ENCODE data around the gene CALD1.

CALD1 gene

DNA sequence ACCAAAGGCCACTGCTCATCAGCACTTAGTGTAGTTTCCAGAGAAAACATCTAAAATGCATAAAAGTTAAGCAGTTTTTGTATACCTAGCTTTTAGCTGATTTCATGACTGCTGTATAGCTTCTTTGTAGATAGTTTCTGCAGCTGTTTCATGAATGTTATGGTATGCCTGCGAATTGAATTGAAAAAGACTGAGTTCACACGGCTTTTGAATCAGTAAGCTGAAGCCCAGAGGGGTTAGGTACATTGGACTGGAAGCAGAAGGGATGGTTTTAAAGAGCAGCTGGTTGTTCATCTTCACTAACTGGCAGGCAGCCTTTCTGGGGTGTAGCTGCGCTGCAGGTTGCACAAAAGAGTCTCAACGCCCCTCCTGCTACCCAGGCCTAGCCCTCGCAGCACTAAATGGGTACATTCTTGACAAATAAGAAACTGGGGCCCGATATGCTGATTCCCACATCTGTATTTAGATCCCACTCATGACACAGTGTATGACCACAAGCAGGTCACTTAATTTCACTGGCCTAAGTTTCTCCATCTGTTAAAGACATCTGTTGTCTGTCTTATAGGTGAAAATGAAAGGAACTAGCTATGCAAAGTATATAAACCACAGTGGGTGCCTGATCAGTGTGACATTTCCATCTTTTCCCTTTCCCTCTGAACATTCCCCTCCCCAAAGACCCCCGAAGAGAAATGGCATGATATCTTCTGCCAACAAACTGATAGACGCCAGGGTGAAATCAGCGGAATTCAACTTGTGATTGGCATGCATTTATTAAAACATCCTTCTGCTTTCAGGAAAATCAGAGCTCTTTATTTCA, 120.9 kb downstream of the CALD1 start:
- Histone ChIP-seq H3K27ac (replicated peaks) (no peak overlapping the region), H3K4me3 (replicated peaks; ENCODE audit: insufficient read depth, low read length) (no peak overlapping the region), H3K27me3 (ENCODE audit: insufficient read depth, poor library complexity, severe bottlenecking) (no peaks in the 10 kb centered on the region)
- no peak for DNase-seq (ENCODE audit: low read depth in 1 of 2, low spot score in 1 of 2)
- TF ChIP-seq POLR2AphosphoS5 (IDR thresholded peaks at IDR 0.05; ENCODE audit: low read depth), result no peak
- no peak for TF ChIP-seq SPI1 (IDR thresholded peaks at IDR 0.05; ENCODE audit: borderline replicate concordance, low read depth)
- TF ChIP-seq, protein P1, sequence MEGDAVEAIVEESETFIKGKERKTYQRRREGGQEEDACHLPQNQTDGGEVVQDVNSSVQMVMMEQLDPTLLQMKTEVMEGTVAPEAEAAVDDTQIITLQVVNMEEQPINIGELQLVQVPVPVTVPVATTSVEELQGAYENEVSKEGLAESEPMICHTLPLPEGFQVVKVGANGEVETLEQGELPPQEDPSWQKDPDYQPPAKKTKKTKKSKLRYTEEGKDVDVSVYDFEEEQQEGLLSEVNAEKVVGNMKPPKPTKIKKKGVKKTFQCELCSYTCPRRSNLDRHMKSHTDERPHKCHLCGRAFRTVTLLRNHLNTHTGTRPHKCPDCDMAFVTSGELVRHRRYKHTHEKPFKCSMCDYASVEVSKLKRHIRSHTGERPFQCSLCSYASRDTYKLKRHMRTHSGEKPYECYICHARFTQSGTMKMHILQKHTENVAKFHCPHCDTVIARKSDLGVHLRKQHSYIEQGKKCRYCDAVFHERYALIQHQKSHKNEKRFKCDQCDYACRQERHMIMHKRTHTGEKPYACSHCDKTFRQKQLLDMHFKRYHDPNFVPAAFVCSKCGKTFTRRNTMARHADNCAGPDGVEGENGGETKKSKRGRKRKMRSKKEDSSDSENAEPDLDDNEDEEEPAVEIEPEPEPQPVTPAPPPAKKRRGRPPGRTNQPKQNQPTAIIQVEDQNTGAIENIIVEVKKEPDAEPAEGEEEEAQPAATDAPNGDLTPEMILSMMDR (IDR thresholded peaks at IDR 0.05; ENCODE audit: insufficient read depth, low read length), result no peak
- TF ChIP-seq, protein P2, sequence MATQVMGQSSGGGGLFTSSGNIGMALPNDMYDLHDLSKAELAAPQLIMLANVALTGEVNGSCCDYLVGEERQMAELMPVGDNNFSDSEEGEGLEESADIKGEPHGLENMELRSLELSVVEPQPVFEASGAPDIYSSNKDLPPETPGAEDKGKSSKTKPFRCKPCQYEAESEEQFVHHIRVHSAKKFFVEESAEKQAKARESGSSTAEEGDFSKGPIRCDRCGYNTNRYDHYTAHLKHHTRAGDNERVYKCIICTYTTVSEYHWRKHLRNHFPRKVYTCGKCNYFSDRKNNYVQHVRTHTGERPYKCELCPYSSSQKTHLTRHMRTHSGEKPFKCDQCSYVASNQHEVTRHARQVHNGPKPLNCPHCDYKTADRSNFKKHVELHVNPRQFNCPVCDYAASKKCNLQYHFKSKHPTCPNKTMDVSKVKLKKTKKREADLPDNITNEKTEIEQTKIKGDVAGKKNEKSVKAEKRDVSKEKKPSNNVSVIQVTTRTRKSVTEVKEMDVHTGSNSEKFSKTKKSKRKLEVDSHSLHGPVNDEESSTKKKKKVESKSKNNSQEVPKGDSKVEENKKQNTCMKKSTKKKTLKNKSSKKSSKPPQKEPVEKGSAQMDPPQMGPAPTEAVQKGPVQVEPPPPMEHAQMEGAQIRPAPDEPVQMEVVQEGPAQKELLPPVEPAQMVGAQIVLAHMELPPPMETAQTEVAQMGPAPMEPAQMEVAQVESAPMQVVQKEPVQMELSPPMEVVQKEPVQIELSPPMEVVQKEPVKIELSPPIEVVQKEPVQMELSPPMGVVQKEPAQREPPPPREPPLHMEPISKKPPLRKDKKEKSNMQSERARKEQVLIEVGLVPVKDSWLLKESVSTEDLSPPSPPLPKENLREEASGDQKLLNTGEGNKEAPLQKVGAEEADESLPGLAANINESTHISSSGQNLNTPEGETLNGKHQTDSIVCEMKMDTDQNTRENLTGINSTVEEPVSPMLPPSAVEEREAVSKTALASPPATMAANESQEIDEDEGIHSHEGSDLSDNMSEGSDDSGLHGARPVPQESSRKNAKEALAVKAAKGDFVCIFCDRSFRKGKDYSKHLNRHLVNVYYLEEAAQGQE (IDR thresholded peaks at IDR 0.05; ENCODE audit: insufficient replicate concordance, low read depth), result no peak
- no peak for TF ChIP-seq GABPA (IDR thresholded peaks at IDR 0.05; ENCODE audit: low read depth)

DNA sequence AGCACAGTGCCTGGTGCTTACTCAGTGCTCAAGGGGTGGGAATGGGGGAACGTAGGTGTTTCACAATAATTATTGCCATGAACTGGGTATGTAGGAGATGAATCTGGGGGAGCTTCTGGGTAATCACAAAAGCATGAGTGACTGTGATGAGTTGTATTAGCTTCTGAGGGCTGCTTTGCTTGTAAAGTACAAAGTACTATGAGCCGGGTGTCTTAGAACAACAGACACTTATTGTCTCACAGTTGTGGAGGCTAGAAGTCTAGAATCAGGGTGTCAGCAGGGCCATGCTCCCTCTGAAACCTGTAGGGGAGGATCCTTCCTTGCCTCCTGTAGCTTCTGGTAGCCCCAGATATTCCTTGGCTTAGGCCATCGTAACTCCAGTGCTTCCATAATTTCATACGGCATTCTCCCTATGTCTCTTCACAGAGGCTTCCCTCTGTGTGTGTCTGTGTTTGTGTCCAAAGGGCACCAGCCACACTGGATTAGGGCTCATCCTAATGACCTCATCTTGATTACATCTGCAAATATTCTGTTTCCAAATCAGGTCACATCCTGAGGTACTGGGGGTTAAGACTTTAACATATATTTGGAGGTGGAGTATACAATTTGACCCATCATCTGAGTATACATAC, 122.1 kb downstream of the CALD1 start:
- TF ChIP-seq, protein P1 (IDR thresholded peaks at IDR 0.05; ENCODE audit: insufficient read depth, low read length), result no peak
- TF ChIP-seq GABPA (IDR thresholded peaks at IDR 0.05; ENCODE audit: low read depth), result no peak
- TF ChIP-seq, protein P2 (IDR thresholded peaks at IDR 0.05; ENCODE audit: insufficient replicate concordance, low read depth), result no peak
- no peak for TF ChIP-seq SPI1 (IDR thresholded peaks at IDR 0.05; ENCODE audit: borderline replicate concordance, low read depth)
- no peak for TF ChIP-seq POLR2AphosphoS5 (IDR thresholded peaks at IDR 0.05; ENCODE audit: low read depth)
- Histone ChIP-seq H3K27ac (replicated peaks) (no peak overlapping the region), H3K27me3 (ENCODE audit: insufficient read depth, poor library complexity, severe bottlenecking) (no peaks in the 10 kb centered on the region), H3K4me3 (replicated peaks; ENCODE audit: insufficient read depth, low read length) (no peak overlapping the region)
- DNase-seq (ENCODE audit: low read depth in 1 of 2, low spot score in 1 of 2), result no peak

DNA sequence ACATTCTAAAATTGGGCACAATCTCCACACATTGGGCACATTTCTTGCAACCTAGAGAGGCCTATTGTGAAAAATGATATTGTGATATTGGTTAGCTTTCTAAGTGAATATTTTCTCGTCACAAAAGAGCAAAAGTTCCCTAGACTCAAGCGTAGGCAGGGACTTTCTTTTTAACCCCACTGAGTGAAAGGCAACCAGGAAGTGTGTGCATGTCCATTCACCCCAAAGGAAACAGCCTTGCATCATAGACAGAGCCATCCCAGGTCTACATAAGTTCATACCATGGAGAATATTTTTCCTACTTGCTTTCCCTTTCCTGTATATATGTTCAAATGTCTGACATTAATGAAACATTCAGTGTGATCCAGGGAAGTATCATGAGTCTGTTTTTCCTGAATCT, 122.6 kb downstream of the CALD1 start:
- no peak overlapping the region for H3K4me3 ChIP-seq (replicated peaks; ENCODE audit: insufficient read depth, low read length)
- H3K27me3 ChIP-seq (ENCODE audit: insufficient read depth, poor library complexity, severe bottlenecking), result no peaks in the 10 kb centered on the region
- no peak for DNase-seq (ENCODE audit: low read depth in 1 of 2, low spot score in 1 of 2)
- TF ChIP-seq, protein P2 (IDR thresholded peaks at IDR 0.05; ENCODE audit: insufficient replicate concordance, low read depth), result no peak
- TF ChIP-seq SPI1 (IDR thresholded peaks at IDR 0.05; ENCODE audit: borderline replicate concordance, low read depth) (no peak), POLR2AphosphoS5 (IDR thresholded peaks at IDR 0.05; ENCODE audit: low read depth) (no peak), GABPA (IDR thresholded peaks at IDR 0.05; ENCODE audit: low read depth) (no peak)
- TF ChIP-seq, protein P1 (IDR thresholded peaks at IDR 0.05; ENCODE audit: insufficient read depth, low read length), result no peak
- H3K27ac ChIP-seq (replicated peaks), result no peak overlapping the region

All from HL-60 (cell line).